Uterus (tissue), 2 donors: ENCODE data around the gene FHIT.

ENCODE experiments used
- CTCF ChIP-seq, 4 experiments: fragments of 200-600 bp in 2 of 4; fragments of 450-650 bp in 2 of 4; sonication (generic) in 2 of 4; IDR thresholded peaks; one replicate each; pipeline ENCODE4 v1.5.1; 2016 to 2019; ENCODE audit warnings: antibody characterized with exemption in 4 of 4, mild to moderate bottlenecking in 2 of 4, moderate library complexity in 1 of 4
- POLR2A ChIP-seq, 2 donors: fragments of 450-650 bp; IDR thresholded peaks; one replicate each; pipeline ENCODE4 v1.6.1; 2016; ENCODE audit warnings: antibody characterized with exemption in 2 of 2, mild to moderate bottlenecking in 1 of 2, moderate library complexity in 1 of 2

- TF ChIP-seq CTCF (IDR thresholded peaks at IDR 0.05) (no peak), POLR2A (IDR thresholded peaks at IDR 0.05) (no peak)
Observed at GRCh38 chr3:60243456-60243855, 1007.8 kb downstream of the FHIT start.
